Loucy (cell line): ENCODE data around the gene CAPZA1.

Experiments used
- H2AFZ ChIP-seq: fragments of 200-600 bp; sonication (generic); 2 replicates; pipeline ENCODE4 v1.6.0; 2016; ENCODE audit warnings: antibody characterized with exemption, mild to moderate bottlenecking, low read length, moderate library complexity
- H3F3A ChIP-seq: fragments of 200-600 bp; 2 replicates; pipeline ENCODE4 v1.6.0; 2016; ENCODE audit warnings: antibody characterized with exemption, low read depth, mild to moderate bottlenecking
- H3K27me3 ChIP-seq: fragments of 200-600 bp; sonication (generic); 2 replicates; pipeline ENCODE4 v1.6.1; 2014; ENCODE audit warnings: low read length, mild to moderate bottlenecking; ENCODE audit not compliant: insufficient read depth, poor library complexity, severe bottlenecking
- H3K36me3 ChIP-seq: fragments of 200-600 bp; sonication (generic); 2 replicates; pipeline ENCODE4 v1.6.1; 2016; ENCODE audit warnings: low read length; ENCODE audit not compliant: insufficient read depth
- H3K4me1 ChIP-seq: fragments of 200-600 bp; sonication (generic); 2 replicates; pipeline ENCODE4 v1.5.1; 2014; ENCODE audit warnings: low read length, mild to moderate bottlenecking; ENCODE audit not compliant: insufficient read depth, poor library complexity, severe bottlenecking
- H3K4me2 ChIP-seq: fragments of 200-600 bp; sonication (generic); 2 replicates; pipeline ENCODE4 v1.6.0; 2014; ENCODE audit warnings: antibody characterized with exemption, low read length, low read depth, mild to moderate bottlenecking; ENCODE audit not compliant: poor library complexity, severe bottlenecking
- H3K4me3 ChIP-seq: fragments of 200-600 bp; sonication (generic); 2 replicates; pipeline ENCODE4 v1.5.1; 2014; ENCODE audit warnings: low read length, mild to moderate bottlenecking, mixed read lengths; ENCODE audit not compliant: poor library complexity, severe bottlenecking
- H3K79me2 ChIP-seq: fragments of 200-600 bp; sonication (generic); 2 replicates; pipeline ENCODE4 v1.6.1; 2014; ENCODE audit warnings: low read length; ENCODE audit not compliant: insufficient read depth
- H3K9ac ChIP-seq: fragments of 200-600 bp; sonication (generic); 2 replicates; pipeline ENCODE4 v1.6.0; 2014; ENCODE audit warnings: mild to moderate bottlenecking, low read depth, low read length, moderate library complexity; ENCODE audit not compliant: poor library complexity, severe bottlenecking
- H3K9me2 ChIP-seq: fragments of 200-600 bp; sonication (generic); replicated peaks from 2 replicates; pipeline ENCODE4 v1.6.1; 2016; ENCODE audit warnings: low read depth, low read length, mixed read lengths
- H3K9me3 ChIP-seq: fragments of 200-600 bp; sonication (generic); 2 replicates; pipeline ENCODE4 v1.6.1; 2014; ENCODE audit warnings: mild to moderate bottlenecking, antibody characterized with exemption, low read length, low read depth; ENCODE audit not compliant: insufficient read depth
- H4K20me1 ChIP-seq: fragments of 200-600 bp; sonication (generic); 2 replicates; pipeline ENCODE4 v1.6.0; 2014; ENCODE audit warnings: antibody characterized with exemption, low read length, mild to moderate bottlenecking; ENCODE audit not compliant: insufficient read depth, poor library complexity, severe bottlenecking
- EZH2phosphoT487 ChIP-seq: fragments of 200-600 bp; IDR thresholded peaks from 2 replicates; pipeline ENCODE4 v1.6.1; 2018; ENCODE audit warnings: antibody characterized with exemption, mild to moderate bottlenecking, moderate library complexity, borderline replicate concordance
- TF ChIP-seq, protein P1 (sequence below): fragments of 200-600 bp; sonication (generic); conservative IDR thresholded peaks from 2 replicates; pipeline ENCODE4 v1.5.1; 2014; ENCODE audit warnings: mild to moderate bottlenecking, antibody characterized with exemption, low read length

CAPZA1 gene

DNA sequence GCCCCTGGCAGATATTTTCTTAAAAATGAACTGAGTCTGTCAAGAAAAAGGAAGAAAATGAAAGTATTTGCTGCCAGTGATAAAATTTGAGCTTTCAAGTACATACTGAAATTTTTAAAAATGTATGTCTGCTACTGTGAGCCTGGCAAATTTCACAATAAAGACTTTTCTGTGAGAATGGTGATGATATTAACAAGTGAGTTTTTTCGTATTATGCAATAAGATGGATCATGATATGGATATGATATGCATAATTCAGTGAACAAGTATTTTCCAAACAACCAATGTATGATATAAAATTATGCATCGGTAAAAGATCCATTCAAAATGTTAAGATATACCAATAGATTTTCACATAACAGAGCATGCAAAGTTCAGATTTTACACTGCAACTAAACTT lies 16.6 kb upstream of the CAPZA1 start:
- TF ChIP-seq, protein P1, sequence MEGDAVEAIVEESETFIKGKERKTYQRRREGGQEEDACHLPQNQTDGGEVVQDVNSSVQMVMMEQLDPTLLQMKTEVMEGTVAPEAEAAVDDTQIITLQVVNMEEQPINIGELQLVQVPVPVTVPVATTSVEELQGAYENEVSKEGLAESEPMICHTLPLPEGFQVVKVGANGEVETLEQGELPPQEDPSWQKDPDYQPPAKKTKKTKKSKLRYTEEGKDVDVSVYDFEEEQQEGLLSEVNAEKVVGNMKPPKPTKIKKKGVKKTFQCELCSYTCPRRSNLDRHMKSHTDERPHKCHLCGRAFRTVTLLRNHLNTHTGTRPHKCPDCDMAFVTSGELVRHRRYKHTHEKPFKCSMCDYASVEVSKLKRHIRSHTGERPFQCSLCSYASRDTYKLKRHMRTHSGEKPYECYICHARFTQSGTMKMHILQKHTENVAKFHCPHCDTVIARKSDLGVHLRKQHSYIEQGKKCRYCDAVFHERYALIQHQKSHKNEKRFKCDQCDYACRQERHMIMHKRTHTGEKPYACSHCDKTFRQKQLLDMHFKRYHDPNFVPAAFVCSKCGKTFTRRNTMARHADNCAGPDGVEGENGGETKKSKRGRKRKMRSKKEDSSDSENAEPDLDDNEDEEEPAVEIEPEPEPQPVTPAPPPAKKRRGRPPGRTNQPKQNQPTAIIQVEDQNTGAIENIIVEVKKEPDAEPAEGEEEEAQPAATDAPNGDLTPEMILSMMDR = no peak
- no peak for TF ChIP-seq EZH2phosphoT487
- H3K4me2 ChIP-seq = no peak overlapping the region
- no peaks in the 10 kb centered on the region for H3K36me3 ChIP-seq

DNA sequence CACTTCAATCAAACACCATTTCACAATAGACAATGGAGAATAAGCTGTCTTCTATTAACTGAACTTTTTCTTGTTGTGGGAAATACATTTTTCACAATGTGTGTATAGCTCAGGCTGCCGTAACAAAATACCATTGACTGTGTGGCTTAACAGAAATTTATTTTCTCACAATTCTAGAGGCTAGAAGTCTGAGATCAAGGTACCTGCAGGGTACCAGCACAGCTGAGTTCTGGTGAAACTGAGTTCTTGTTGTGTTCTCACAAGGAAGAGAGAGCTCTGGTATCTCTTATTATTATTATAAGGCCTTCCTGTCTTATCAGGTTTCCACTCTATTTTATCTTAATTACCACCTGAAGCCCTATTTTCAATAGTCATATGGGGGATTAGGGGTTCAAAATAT lies 16.1 kb upstream of the CAPZA1 start:
- TF ChIP-seq, protein P1 = no peak
- no peak for TF ChIP-seq EZH2phosphoT487

More for the DNA sequence above, 16.6 kb upstream of the CAPZA1 start:
- H3F3A ChIP-seq = no peaks in the 10 kb centered on the region
- no peaks in the 10 kb centered on the region for H3K27me3 ChIP-seq
- no peaks in the 10 kb centered on the region for H3K9me3 ChIP-seq
- H3K9ac ChIP-seq = no peak overlapping the region
- H3K9me2 ChIP-seq = no peaks in the 10 kb centered on the region
- no peaks in the 10 kb centered on the region for H3K4me1 ChIP-seq
- H4K20me1 ChIP-seq = no peaks in the 10 kb centered on the region
- no peak overlapping the region for H3K4me3 ChIP-seq
- H2AFZ ChIP-seq = no peak overlapping the region
- H3K79me2 ChIP-seq = no peaks in the 10 kb centered on the region

DNA sequence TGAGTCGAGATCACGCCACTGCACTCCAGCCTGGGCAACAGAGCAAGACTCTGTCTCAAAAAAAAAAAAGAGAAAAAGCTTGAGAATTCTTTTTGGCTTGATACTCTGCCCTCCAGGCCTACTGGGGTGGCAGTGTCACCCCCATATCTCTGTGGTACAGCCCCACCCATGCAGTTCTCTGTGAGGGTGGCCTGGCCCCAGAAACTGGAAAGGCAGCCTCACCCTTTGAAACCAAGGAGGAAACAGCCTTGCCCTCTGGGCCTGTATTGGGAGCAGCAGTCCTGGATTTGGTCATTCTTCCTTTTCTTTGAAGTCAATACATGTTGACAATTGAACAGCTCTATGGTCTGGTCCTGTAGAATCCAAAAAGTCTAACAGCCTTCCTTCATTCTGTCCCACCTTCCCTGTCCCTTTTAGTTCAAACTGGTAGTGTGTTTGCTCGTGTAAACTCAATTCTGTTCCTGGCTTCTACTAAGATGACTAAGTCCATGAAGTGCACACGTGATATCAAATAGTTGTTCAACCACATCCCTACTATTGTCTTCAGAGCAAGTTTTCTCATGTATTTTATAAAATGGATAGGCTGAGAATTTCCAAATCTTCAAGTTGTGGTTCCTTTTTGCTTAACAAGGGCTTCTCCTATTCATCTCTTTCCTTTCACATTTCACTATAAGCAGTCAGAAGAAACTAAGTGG lies 13.9 kb upstream of the CAPZA1 start:
- Histone ChIP-seq H3K27me3 (no peaks in the 10 kb centered on the region), H2AFZ (no peak overlapping the region), H3K36me3 (no peaks in the 10 kb centered on the region), H4K20me1 (no peaks in the 10 kb centered on the region), H3K4me2 (no peak overlapping the region), H3K9me2 (no peaks in the 10 kb centered on the region), H3K4me3 (no peak overlapping the region), H3K79me2 (no peaks in the 10 kb centered on the region), H3F3A (no peaks in the 10 kb centered on the region), H3K9me3 (no peaks in the 10 kb centered on the region), H3K4me1 (no peaks in the 10 kb centered on the region), H3K9ac (no peak overlapping the region)
- no peak for TF ChIP-seq EZH2phosphoT487
- TF ChIP-seq, protein P1 = no peak

More for the DNA sequence above, 16.1 kb upstream of the CAPZA1 start:
- H3K4me2 ChIP-seq = no peak overlapping the region
- H3K79me2 ChIP-seq = no peaks in the 10 kb centered on the region
- H3K9me2 ChIP-seq = no peaks in the 10 kb centered on the region
- H2AFZ ChIP-seq = no peak overlapping the region
- H3K4me3 ChIP-seq = no peak overlapping the region
- no peaks in the 10 kb centered on the region for H4K20me1 ChIP-seq
- no peaks in the 10 kb centered on the region for H3K36me3 ChIP-seq
- no peaks in the 10 kb centered on the region for H3K27me3 ChIP-seq
- no peaks in the 10 kb centered on the region for H3K9me3 ChIP-seq
- no peaks in the 10 kb centered on the region for H3K4me1 ChIP-seq
- no peak overlapping the region for H3K9ac ChIP-seq
- H3F3A ChIP-seq = no peaks in the 10 kb centered on the region
